GM19238 (cell line): Measurements from ENCODE around the gene LAMA4.

Experiments used
- DNase-seq: peaks from one replicate; pipeline ENCODE4 v3.0.0; 2011; ENCODE audit warnings: low spot score; ENCODE audit not compliant: insufficient read length

Gene LAMA4

DNA sequence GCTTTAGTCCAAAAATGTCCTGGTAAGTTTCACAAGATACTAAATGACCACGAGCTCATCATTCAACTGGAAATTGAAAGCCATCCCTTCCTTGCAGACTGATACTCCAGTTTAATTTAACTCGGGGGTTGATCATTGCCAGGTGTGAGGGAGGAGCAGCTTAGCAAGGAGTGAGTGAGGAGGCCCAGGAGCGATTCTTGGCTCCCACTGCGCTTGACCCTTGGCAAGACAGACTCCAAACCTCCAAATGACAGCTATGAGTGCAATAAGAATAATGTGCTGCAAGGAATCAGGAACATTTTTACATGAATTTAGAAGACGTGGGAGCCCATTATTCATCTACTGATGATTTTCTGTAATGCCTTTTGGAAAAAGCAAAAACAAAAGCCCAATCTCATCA lies 64.9 kb downstream of the LAMA4 start:
- no peak for DNase-seq

DNA sequence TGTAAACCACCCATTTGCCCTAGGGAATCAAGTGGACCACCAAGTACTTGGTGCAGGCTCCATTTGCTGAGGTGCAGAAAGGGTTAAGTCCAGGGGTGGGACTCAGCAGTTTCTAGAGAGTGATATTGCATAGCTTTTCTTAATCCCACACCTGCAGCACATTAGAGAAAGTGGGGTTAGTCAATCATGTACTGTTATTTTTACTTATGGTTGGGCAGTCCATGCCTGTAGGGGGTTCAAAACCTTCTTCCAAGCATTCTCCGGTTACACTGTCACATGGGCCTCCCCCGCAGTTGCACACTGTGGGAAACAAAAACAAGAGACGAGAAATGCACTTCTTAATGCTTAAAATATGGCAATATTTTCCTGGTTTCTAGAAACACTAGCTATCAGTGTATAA lies 65.5 kb downstream of the LAMA4 start:
- no peak for DNase-seq

DNA sequence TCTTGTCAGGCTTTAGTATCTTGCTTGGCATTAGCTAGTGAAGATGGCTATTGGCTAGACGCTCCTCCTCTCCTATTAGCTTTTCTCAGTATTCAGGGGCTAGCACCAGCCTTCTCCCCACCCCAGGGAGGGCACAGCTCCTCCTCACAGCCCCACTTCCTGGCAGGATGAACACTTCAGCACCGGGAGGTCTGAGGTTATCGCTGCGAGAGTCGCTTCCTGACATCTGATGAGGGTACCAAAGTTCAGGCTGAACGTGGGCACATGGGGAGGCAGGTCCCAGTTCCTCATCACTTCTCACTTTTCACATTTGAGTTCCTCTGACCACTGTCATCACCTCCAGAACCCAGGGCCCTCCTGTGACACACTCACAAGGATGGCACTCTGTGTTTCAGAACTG lies 66.6 kb downstream of the LAMA4 start:
- DNase-seq: no peak

- DNase-seq: no peak
These were observed 69.4 kb downstream of the LAMA4 start for GRCh38 chr6:112184951-112185350.

DNA sequence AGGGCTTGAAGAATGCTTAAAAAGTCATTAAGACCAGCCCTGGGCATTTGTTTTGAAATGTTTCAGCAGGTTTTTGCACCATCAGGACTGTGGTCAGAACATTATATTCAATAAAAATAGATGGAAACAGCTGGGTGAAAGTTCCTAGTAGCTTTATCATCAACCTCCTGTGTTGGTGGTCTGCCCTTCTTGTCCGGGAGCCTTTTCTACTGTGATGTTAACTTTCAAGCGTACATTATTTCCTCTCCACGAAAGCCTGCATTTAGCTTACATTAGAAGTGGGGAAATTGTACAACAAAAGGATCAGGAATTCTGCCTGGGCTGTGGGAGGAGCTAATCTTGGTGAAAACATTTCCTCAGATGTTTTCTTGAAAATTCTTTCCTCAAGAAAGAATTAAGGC lies 71.1 kb downstream of the LAMA4 start:
- no peak for DNase-seq

DNA sequence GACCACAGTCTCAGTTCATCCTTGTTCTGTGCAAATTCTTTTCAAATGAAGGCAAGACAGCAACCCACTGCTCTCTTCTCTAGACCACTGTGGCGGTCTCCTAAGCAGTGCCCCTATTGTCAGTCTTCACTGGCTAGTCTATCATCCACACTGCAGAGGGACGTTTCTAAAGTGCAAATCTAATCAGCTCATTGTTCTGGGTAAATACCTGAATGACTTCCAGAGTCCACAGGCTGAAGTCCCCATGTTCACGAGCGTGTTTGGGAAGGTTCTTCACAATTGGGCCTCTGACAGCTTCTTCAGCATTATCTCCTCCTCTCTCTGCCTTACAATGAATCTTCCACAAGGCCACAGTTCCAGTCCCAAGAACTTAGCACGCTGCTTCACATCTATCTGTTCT lies 73.2 kb downstream of the LAMA4 start:
- DNase-seq: no peak

- DNase-seq: no peak
These were observed 74.1 kb downstream of the LAMA4 start for GRCh38 chr6:112180095-112180820.

DNA sequence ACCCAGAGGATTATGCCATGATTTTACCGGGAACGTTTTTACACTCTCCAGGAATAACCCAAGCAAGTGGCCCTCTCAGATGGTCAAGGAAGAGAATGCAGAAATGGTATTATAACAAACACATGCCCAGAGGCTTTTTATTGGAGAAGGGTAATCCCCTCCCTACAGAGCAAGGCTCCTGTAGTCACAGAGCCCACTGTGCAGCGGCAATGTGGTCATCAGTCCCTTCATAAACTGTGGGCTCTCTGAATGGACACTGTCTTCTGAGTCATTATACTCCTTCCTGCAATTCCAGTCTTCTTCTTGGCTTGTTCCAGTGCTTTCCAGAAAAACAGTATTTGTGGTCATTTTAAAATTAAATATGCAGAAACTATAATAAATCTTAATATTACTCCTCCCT lies 74.7 kb downstream of the LAMA4 start:
- DNase-seq: no peak

DNA sequence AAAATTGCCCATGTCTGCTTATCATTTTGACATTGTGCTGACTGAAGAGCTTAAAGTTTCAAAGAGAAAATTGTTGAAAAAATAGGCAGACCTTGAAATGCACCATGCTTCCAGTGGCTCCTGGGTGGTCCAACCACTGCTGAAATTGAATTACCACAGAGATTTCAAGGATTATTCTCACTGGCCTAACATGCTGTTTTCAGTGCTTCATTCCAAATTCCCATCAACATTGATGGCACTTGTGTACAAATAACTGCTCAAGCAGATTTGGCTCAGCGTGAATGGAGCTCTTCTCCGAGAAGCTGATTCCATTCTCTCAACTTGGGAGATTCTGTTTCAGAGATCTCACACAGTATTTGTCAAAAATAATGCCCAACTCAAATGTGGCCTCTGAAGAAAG lies 75.5 kb downstream of the LAMA4 start:
- DNase-seq: no peak

DNA sequence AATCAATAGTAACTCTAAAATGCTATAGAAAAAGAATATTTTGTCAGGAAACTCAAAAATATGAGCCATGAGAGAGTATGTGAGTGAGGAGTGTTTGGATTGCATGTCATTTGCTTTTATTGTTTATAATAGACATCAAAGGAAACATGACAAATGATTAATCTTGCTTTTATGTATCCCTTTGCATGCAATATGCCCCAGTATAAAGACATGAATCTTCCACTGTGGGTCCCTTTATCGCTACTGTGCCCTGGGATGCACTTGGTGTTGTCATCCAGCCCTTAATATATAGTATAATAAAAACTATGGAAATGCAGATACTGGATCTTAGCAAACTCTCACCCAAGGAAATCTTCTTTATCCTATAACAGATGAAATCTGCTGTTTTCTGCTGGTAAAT lies 77.3 kb downstream of the LAMA4 start:
- no peak for DNase-seq

- DNase-seq: no peak
These were observed 78.2 kb downstream of the LAMA4 start for GRCh38 chr6:112176175-112176574.

DNA sequence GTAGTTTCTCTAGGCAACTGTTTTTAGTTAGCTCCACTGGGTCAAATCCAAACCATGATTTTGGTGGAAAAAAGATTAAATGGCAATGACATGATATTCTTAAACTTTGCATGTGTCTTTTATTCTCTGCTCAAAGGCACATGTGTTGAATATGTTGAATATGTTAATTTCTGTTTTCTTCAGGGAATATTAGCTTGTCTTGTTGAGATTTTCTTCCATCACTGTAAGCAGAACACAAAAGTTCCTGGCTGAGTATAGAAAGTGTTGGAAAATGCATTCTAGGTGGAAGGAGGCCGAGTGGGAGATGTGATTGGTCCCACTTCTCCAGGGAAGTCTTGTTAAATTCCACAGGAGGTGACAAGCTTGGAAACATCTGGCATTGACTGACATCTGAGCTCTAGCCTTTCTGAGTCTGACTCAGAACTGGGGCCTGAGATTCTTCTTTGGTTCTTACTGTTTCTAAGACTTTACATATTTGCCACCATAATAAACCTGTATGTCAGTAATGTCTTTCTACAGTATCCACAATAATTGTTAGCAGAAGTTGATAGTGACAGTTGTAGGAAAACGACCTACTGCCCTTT lies 81.1 kb downstream of the LAMA4 start:
- no peak for DNase-seq

DNA sequence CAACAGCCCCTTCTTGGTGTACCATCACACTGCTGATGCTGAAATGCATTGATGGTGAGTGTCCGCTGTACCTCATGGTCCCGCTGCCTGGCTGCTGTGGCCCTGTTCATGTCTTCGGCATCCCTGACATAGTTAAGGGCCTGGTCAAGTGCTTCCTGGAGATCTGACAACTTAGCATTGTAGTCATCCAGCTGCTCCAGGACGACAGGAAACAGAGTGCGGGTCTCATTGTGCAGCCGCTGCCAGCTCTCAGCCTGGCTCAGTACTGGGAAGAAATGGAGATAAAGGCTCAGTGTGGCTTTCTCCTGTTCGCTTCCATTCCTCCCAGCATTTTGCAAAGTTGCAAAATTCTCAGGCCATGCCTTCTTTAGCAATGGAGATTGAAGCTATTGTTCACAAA lies 81.8 kb downstream of the LAMA4 start:
- DNase-seq: no peak

DNA sequence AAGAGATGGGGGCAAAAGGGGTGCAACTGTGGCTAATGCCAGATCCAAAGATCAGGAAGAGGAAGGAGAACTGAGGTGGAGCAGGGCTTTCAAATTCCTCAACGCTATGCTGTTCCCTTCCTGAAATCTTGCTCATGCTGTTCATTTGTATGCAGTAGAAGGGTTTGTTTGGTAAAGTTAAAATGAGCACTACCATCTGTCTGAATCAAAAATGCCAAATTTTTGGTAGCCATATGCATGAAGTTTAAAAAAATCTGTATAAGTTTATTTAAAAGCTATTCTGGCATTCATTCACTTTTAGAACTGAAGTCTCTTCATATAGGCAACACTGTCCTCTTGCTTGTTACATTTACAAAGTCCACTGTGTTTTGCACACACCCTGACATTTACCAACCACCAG lies 84.8 kb downstream of the LAMA4 start:
- no peak for DNase-seq

DNA sequence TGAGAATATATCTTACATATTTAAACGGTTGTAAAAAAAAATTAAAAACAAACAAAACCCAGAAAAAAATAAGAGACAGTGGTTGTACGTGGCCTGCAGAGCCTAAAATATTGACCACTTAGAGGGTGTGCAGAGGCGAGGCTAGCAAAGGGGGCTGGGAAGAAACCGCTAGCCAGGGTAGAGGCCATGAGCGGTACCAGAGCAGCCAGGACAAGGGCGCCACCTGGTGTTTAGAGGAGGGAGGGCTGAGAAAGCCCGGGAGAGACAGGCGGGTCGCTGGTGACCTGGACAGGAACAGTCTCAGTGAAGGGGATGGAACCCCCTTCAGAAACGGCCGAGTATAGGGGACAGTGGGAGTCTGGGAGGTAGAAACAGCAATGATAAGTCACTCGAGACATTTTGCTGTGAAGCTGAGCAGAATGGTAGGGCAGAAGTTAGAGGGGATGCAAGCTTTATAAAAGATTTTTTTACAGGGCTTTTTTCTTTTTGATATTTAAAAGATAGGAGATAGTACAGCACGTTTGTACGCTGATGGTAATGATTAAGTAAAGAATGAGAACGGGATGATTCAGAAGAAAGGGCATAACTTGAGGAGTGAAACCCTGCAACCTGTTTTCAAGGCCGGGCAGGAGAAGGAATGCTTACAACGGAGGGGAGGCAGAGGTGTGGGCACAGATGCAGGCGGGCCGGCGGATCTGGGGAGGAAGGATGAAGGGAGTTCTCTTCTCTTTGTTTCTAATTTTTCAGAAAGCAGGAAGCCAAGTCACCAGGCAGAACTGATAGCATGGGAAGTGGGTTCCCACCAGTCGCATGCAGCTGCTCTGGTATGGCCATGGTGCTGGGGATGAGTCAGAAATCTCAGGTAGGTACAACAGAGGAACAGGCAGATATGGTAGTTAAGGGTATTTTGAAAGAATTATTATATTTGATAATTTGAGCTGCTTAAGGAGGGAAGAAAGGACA lies 90.8 kb downstream of the LAMA4 start:
- DNase-seq: peak; percentile 51

DNA sequence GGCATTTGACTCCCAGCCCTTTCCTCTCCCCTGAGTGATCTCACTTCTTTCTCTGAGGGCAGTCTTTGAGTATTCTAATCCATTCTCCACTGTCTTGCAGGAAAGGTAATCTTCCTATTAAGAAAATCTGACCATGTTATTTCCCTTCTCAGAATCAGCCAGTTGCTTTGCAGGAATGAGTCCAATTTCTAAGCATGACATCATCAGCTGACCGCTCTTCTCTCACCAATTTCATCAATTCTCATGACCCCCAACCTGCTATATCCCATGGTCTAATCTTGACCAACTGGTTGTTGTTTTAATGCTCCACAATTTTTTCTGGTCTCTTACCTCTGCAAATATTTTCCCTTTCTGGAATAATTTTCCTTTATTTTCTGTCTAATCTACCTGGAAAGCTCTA lies 93.6 kb downstream of the LAMA4 start:
- no peak for DNase-seq

- DNase-seq: no peak
These were observed 97.7 kb downstream of the LAMA4 start for GRCh38 chr6:112156668-112157067.

DNA sequence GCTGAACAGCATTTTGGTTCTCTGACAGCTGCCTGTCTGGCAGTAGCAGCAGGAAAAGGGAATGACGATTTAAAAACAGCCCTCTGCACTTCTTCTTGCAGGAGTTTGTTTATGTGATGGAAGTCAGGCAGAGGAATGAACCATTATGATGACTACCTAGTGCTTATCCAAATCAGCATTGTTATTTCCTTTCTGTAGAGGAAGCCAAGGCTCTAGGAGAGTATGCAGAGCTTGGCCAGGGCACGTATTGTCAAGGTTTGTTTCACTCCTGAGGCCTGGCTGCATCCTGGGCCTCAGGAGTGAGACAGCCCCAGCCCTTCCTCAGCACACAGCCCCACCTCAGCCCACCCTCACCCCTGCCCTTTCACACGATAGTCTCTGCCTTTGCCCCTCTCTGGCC lies 98.5 kb downstream of the LAMA4 start:
- DNase-seq: no peak

DNA sequence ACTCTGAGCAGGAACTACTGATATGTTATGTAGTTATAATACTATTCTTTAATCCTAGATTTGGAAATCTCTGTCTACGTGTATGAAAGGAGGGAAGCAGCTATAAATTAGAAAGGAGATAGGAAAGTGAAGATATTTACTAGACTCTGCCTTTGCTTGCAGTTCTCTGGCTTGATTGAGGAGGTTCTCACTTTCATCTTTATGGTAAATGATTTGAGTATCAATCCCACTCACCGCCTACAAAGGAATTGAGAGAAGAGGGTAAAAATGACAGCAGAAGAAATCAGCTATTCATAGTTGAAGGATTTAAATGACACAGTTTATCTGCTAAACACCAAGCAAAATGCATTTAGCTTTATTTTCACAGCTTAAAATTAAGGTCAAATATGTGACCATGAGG lies 99.7 kb downstream of the LAMA4 start:
- no peak for DNase-seq

DNA sequence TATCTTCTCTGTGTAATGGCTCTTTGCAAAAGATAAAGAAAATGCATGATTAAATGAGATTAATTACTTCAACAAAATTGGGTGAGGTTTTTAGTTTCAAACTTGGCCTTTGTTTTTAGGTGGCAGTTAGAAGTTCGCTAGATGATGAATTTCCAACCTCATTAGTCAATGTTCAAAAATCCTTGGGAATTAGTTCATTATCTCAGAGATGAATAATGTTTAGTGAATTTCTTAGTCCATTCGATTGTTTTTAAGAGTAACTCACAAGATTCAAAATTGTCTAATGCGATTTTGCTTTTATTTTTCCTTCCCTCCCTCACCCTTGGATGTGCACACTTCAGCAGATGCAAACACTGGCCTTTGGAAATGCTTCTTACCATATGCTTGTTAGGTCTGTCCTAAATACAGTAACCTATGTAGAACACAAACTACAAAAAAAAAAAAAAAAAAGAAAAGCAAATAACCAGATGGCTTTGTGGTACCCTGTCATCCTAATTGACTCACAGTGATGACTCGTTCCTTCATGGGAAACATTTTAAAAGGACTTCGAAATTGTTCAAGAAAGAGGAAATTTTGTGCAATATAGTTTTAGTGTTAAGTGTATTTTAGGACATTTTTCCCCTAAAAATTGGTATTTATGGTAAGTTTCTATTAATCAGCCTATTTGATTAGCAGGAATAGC lies 100.3 kb downstream of the LAMA4 start:
- no peak for DNase-seq

GRCh38 chr6:112150363-112150762 lies 104.0 kb downstream of the LAMA4 start:
- DNase-seq: no peak
